H1 (cell line): ENCODE data around the gene CRACDL. TPM values are rescaled to one million over a fixed set of nuclear protein-coding genes. Genes with fewer than 3 reads are reported as not detected.
A peak's percentile ranks its signal among the peaks of the same experiment; 100 is the strongest.

ENCODE experiments used
- CTCF ChIA-PET: fragments of 300-600 bp; sonication (Branson Sonifier 250); formaldehyde crosslinking; loops from one replicate; lab custom pipeline; 2021; ENCODE audit not compliant: partially characterized antibody; lab: Charles Lee
- POLR2A ChIA-PET: fragments of 300-600 bp; sonication (Branson Sonifier 250); formaldehyde crosslinking; loops from one replicate; lab custom pipeline; 2021; ENCODE audit warnings: inconsistent platforms; ENCODE audit not compliant: partially characterized antibody; lab: Charles Lee
- DNase-seq, 2 experiments: peaks; one replicate each; pipeline versions ENCODE4 v3.0.0 to v3.0.0-alpha.2; 2010 to 2022; ENCODE audit warnings: low spot score in 2 of 2, low read depth in 1 of 2, mixed read lengths in 1 of 2
- FAIRE-seq: peaks from 2 replicates; lab custom pipeline; 2011; peaks lifted over from hg19 to GRCh38; lab: Jason Lieb, UNC
- H2AFZ ChIP-seq: 2 replicates; pipeline ENCODE4 v1.8.1; 2012; ENCODE audit warnings: low read length, inconsistent platforms
- H2AK5ac ChIP-seq: 2 replicates; pipeline ENCODE4 v1.6.1; 2013; ENCODE audit warnings: low read depth, low read length
- H2BK120ac ChIP-seq: replicated peaks from 2 replicates; pipeline ENCODE3; 2013; ENCODE audit warnings: low read depth, low read length, inconsistent platforms
- H2BK12ac ChIP-seq: 2 replicates; pipeline ENCODE4 v1.6.1; 2013; ENCODE audit warnings: low read depth, low read length
- H2BK15ac ChIP-seq: 2 replicates; pipeline ENCODE4 v1.6.1; 2013; ENCODE audit warnings: low read length
- H2BK20ac ChIP-seq: 2 replicates; pipeline ENCODE4 v1.6.1; 2013; ENCODE audit warnings: low read length
- H2BK5ac ChIP-seq: 2 replicates; pipeline ENCODE4 v1.6.1; 2013; ENCODE audit warnings: low read depth, low read length
- H3K14ac ChIP-seq: 2 replicates; pipeline ENCODE4 v1.6.1; 2013; ENCODE audit warnings: inconsistent platforms; ENCODE audit not compliant: insufficient read length
- H3K18ac ChIP-seq: 2 replicates; pipeline ENCODE4 v1.6.1; 2013; ENCODE audit warnings: low read length; ENCODE audit errors: extremely low read depth
- H3K23ac ChIP-seq: 2 replicates; pipeline ENCODE4 v1.6.1; 2013; ENCODE audit warnings: inconsistent platforms; ENCODE audit not compliant: insufficient read length
- H3K23me2 ChIP-seq: 2 replicates; pipeline ENCODE4 v1.6.1; 2013; ENCODE audit warnings: low read depth, low read length
- H3K27ac ChIP-seq: 2 replicates; pipeline ENCODE4 v1.6.1; 2011; ENCODE audit warnings: low read depth, low read length, inconsistent platforms
- H3K27me3 ChIP-seq, 4 experiments: replicated peaks in 1 of 4; 1 replicate in 1 of 4; 2 replicates in 3 of 4; pipeline versions ENCODE4 v1.6.1 to v1.8.1; 2011 to 2013; ENCODE audit warnings: low read length in 3 of 4, mild to moderate bottlenecking in 3 of 4, inconsistent platforms in 2 of 4, mixed read lengths in 2 of 4, moderate library complexity in 1 of 4; ENCODE audit not compliant: control insufficient read depth in 3 of 4, insufficient read depth in 3 of 4; ENCODE audit errors: extremely low read depth in 1 of 4
- H3K36me3 ChIP-seq, 4 experiments: 2 replicates each; pipeline versions ENCODE4 v1.6.1 to v1.8.1; 2011 to 2013; ENCODE audit warnings: mild to moderate bottlenecking in 4 of 4, low read length in 3 of 4, moderate library complexity in 2 of 4, control low read depth in 1 of 4, inconsistent platforms in 1 of 4; ENCODE audit not compliant: insufficient read depth in 4 of 4, control insufficient read depth in 2 of 4
- H3K4ac ChIP-seq: replicated peaks from 2 replicates; pipeline ENCODE3; 2013; ENCODE audit warnings: low read length, low read depth, mixed read lengths, inconsistent platforms; ENCODE audit not compliant: insufficient read length
- H3K4me1 ChIP-seq, 4 experiments: replicated peaks in 1 of 4; 1 replicate in 1 of 4; 2 replicates in 3 of 4; pipeline versions ENCODE4 v1.6.1 to v1.8.1; 2011 to 2013; ENCODE audit warnings: low read length in 3 of 4, inconsistent platforms in 2 of 4, mixed read lengths in 1 of 4; ENCODE audit not compliant: insufficient read depth in 4 of 4, control insufficient read depth in 3 of 4
- H3K4me2 ChIP-seq, 2 experiments: 2 replicates each; pipeline versions ENCODE4 v1.6.1 to v1.8.1; 2011 to 2013; ENCODE audit warnings: low read depth in 2 of 2, low read length in 2 of 2, control low read depth in 1 of 2, inconsistent platforms in 1 of 2, mild to moderate bottlenecking in 1 of 2; ENCODE audit not compliant: insufficient read depth in 1 of 2
- H3K4me3 ChIP-seq, 4 experiments: fragments of 200-600, 300-600 bp in 1 of 4; sonication (generic), shearing (Covaris generic), sonication (Bioruptor Twin) in 1 of 4; 2 replicates each; pipeline versions ENCODE4 v1.5.1 to v1.8.1; 2011 to 2016; ENCODE audit warnings: low read length in 4 of 4, low read depth in 3 of 4, control low read depth in 2 of 4, inconsistent platforms in 2 of 4, mild to moderate bottlenecking in 2 of 4, mixed read lengths in 1 of 4, moderate library complexity in 1 of 4; ENCODE audit not compliant: insufficient read depth in 2 of 4; ENCODE audit errors: extremely low read depth in 1 of 4
- H3K56ac ChIP-seq: replicated peaks from 2 replicates; pipeline ENCODE3; 2013; ENCODE audit warnings: low read depth, mild to moderate bottlenecking, mixed read lengths, low read length, inconsistent platforms; ENCODE audit not compliant: insufficient read length
- H3K79me1 ChIP-seq: 2 replicates; pipeline ENCODE4 v1.6.1; 2013; ENCODE audit warnings: low read depth, low read length, control low read depth
- H3K79me2 ChIP-seq, 2 experiments: 2 replicates each; pipeline versions ENCODE4 v1.6.1 to v1.8.1; 2012 to 2013; ENCODE audit warnings: low read length in 2 of 2, mild to moderate bottlenecking in 2 of 2, inconsistent platforms in 1 of 2; ENCODE audit not compliant: insufficient read depth in 2 of 2, control insufficient read depth in 1 of 2
- H3K9ac ChIP-seq, 4 experiments: replicated peaks in 1 of 4; 1 replicate in 1 of 4; 2 replicates in 3 of 4; pipeline versions ENCODE4 v1.6.1 to v1.8.1; 2011 to 2013; ENCODE audit warnings: low read depth in 3 of 4, low read length in 3 of 4, control low read depth in 2 of 4, mild to moderate bottlenecking in 2 of 4, moderate library complexity in 2 of 4, inconsistent platforms in 1 of 4; ENCODE audit errors: extremely low read depth in 1 of 4
- H3K9me3 ChIP-seq, 2 experiments: 2 replicates each; pipeline versions ENCODE4 v1.6.1 to v1.8.1; 2012 to 2013; ENCODE audit warnings: mild to moderate bottlenecking in 2 of 2, moderate library complexity in 2 of 2, control low read depth in 1 of 2, inconsistent platforms in 1 of 2, low read depth in 1 of 2, low read length in 1 of 2, mixed read lengths in 1 of 2; ENCODE audit not compliant: insufficient read depth in 2 of 2
- H4K20me1 ChIP-seq, 2 experiments: replicated peaks in 1 of 2; 2 replicates each; pipeline versions ENCODE3 to v1.8.1; 2011 to 2013; ENCODE audit warnings: inconsistent platforms in 2 of 2, low read length in 2 of 2, mild to moderate bottlenecking in 1 of 2; ENCODE audit not compliant: insufficient read depth in 2 of 2, control insufficient read depth in 1 of 2
- H4K5ac ChIP-seq: 2 replicates; pipeline ENCODE4 v1.6.1; 2013; ENCODE audit warnings: low read length, low read depth, mixed read lengths, inconsistent platforms; ENCODE audit not compliant: insufficient read length
- H4K8ac ChIP-seq: 2 replicates; pipeline ENCODE4 v1.8.0; 2013; ENCODE audit warnings: mild to moderate bottlenecking, moderate library complexity, low read length, inconsistent platforms; ENCODE audit not compliant: insufficient read depth; ENCODE audit errors: extremely low read depth
- H4K91ac ChIP-seq: replicated peaks from 2 replicates; pipeline ENCODE3; 2013; ENCODE audit warnings: low read length, mixed read lengths, inconsistent platforms; ENCODE audit not compliant: insufficient read length
- BACH1 ChIP-seq: IDR thresholded peaks from 2 replicates; pipeline ENCODE4 v1.6.1; 2012; ENCODE audit warnings: low read length, improper control_type of control experiment
- BCL11A ChIP-seq, 2 experiments: IDR thresholded peaks; one replicate each; pipeline ENCODE4 v1.6.1; 2011; ENCODE audit warnings: low read depth in 2 of 2, low read length in 2 of 2, mild to moderate bottlenecking in 2 of 2
- BRCA1 ChIP-seq: IDR thresholded peaks from 2 replicates; pipeline ENCODE4 v1.6.1; 2012; ENCODE audit warnings: low read depth, low read length, improper control_type of control experiment
- CBX5 ChIP-seq: fragments of 300-800, 300-1000 bp; sonication (generic); IDR thresholded peaks from 2 replicates; pipeline ENCODE4 v1.7.1; 2016; ENCODE audit warnings: antibody characterized with exemption, low read length, low read depth
- CTBP2 ChIP-seq: IDR thresholded peaks from 2 replicates; pipeline ENCODE4 v1.7.0; 2011; ENCODE audit warnings: borderline replicate concordance, mild to moderate bottlenecking, moderate library complexity, mixed read lengths, low read length; ENCODE audit not compliant: insufficient read depth, insufficient read length
- JUN ChIP-seq: IDR thresholded peaks from 2 replicates; pipeline ENCODE4 v1.6.1; 2011; ENCODE audit warnings: low read depth, mild to moderate bottlenecking, improper control_type of control experiment, low read length
- JUND ChIP-seq: IDR thresholded peaks from 2 replicates; pipeline ENCODE4 v1.6.1; 2011; ENCODE audit warnings: mild to moderate bottlenecking, improper control_type of control experiment, low read length
- KDM4A ChIP-seq: IDR thresholded peaks from one replicate; pipeline ENCODE4 v1.7.1; 2012; ENCODE audit warnings: low read depth, mild to moderate bottlenecking, moderate library complexity, low read length, inconsistent platforms; ENCODE audit not compliant: severe bottlenecking
- KDM5A ChIP-seq: fragments of 200-600 bp; IDR thresholded peaks from 2 replicates; pipeline ENCODE4 v1.7.1; 2012; ENCODE audit warnings: mild to moderate bottlenecking, low read length, inconsistent platforms, mixed read lengths
- MAFK ChIP-seq: IDR thresholded peaks from 2 replicates; pipeline ENCODE4 v1.6.1; 2012; ENCODE audit warnings: low read depth, mild to moderate bottlenecking, improper control_type of control experiment, low read length
- PHF8 ChIP-seq: fragments of 200-600 bp; sonication (generic); conservative IDR thresholded peaks from 2 replicates; pipeline ENCODE4 v1.7.1; 2012; ENCODE audit warnings: low read depth, mild to moderate bottlenecking, inconsistent platforms, low read length, moderate library complexity
- RXRA ChIP-seq: IDR thresholded peaks from 2 replicates; pipeline ENCODE4 v1.6.1; 2011; ENCODE audit warnings: low read depth, mild to moderate bottlenecking, low read length, moderate library complexity; ENCODE audit not compliant: insufficient read depth
- WGBS, 2 experiments: shearing (Covaris generic) in 1 of 2; methylation state at CpG; one replicate each; pipeline versions ENCODE4 v1.1.6 to v1.1.7; 2013 to 2015; ENCODE audit warnings: low lambda C conversion rate in 2 of 2, mixed read lengths in 2 of 2, inconsistent platforms in 1 of 2, low coverage in 1 of 2, missing lambda C conversion rate in 1 of 2; ENCODE audit not compliant: insufficient replicate concordance in 2 of 2, insufficient coverage in 1 of 2, insufficient read length in 1 of 2; ENCODE audit errors: extremely low coverage in 1 of 2, missing lambda C conversion rate in 1 of 2; 5-methylcytosine and 5-hydroxymethylcytosine counted together
- polyA plus RNA-seq, 7 experiments: library from polyadenylated mRNA; depleted of rRNA in 3 of 7; stranded (reverse) in 5 of 7; unstranded in 2 of 7; fragments of >200 nt in 5 of 7; fragments of 200-250 nt in 2 of 7; gene quantifications; 1 replicate in 5 of 7; 2 replicates in 1 of 7; 4 replicates in 1 of 7; pipeline versions ENCODE4 v1.2.1 to v1.2.3, GENCODE V29; 2011 to 2013; ENCODE audit warnings: missing spikeins in 2 of 7, mixed read lengths in 2 of 7
- total RNA-seq: library from RNA; stranded (reverse); fragmentation: NEBNext Ultra II Directional; extraction: Animal tissue kit (Norgen Biotek cat#: 25700); gene quantifications from 2 replicates; pipeline ENCODE4 v1.2.1, GENCODE V29; 2021
- TF ChIP-seq, protein P1 (sequence below), 3 experiments: IDR thresholded peaks; 1 replicate in 2 of 3; 2 replicates in 1 of 3; pipeline versions ENCODE4 v1.5.1 to v1.6.1; 2011; ENCODE audit warnings: low read length in 3 of 3, mild to moderate bottlenecking in 3 of 3, inconsistent platforms in 2 of 3, low read depth in 1 of 3, moderate library complexity in 1 of 3; ENCODE audit not compliant: insufficient read depth in 1 of 3; ENCODE audit errors: control extremely low read depth in 1 of 3

Gene CRACDL
- total and polyA plus RNA-seq, 2 of the 8 experiments (the other 6 are each of a cell fraction or from before 2014, with no cell fraction given) = 0.07 to 0.38 TPM

- Histone ChIP-seq H4K8ac (no peak overlapping the region), H2BK12ac (no peak overlapping the region), H2BK20ac (no peak overlapping the region), H4K5ac (no peak overlapping the region), H3K4me1 (peaks cover 0 to 22% (median 7%) of the 10 kb centered on the region in 4 experiments), H3K9ac (no peak overlapping the region), H3K27me3 (no peaks in the 10 kb centered on the region; a peak in 1 of 7 replicates), H3K14ac (no peak overlapping the region), H3K79me2 (no peaks in the 10 kb centered on the region), H2BK15ac (no peak overlapping the region), H3K18ac (no peak overlapping the region), H3K23me2 (no peaks in the 10 kb centered on the region), H4K91ac (no peak overlapping the region), H3K27ac (no peak overlapping the region; the same call in 1 of the 2 replicates), H3K4me3 (no peak overlapping the region), H4K20me1 (no peaks in the 10 kb centered on the region), H3K79me1 (no peaks in the 10 kb centered on the region), H3K9me3 (no peaks in the 10 kb centered on the region), H2BK120ac (no peak overlapping the region), H3K23ac (no peak overlapping the region), H2AK5ac (0 out of 2 replicates have a peak overlapping the region, but pooled peaks have one; percentile 24), H3K4ac (no peak overlapping the region), H3K36me3 (no peaks in the 10 kb centered on the region), H3K4me2 (no peak overlapping the region), H3K56ac (no peak overlapping the region), H2AFZ (no peak overlapping the region; the same call in 1 of the 2 replicates), H2BK5ac (no peak overlapping the region)
- FAIRE-seq (no peak), DNase-seq (peak in 1 of 2 experiments; percentile 32)
- ChIA-PET POLR2A (no interaction called here), CTCF (interaction anchor here (0.6 kb wide), 1 partner anchor 532 kb away, joined by 3 read pairs; no protein-coding TSS in a partner anchor)
- WGBS, 2 experiments = 89% methylated on average over 7 of the region's 7 CpGs; no CpG with 5 or more reads in 1 of the 2 experiments
- TF ChIP-seq KDM5A (no peak), CBX5 (no peak), BACH1 (no peak), CTBP2 (no peak), JUND (no peak), RXRA (no peak), PHF8 (no peak), BRCA1 (no peak), BCL11A (IDR thresholded peaks at IDR 0.05; ENCODE audit: low read depth in 2 of 2, low read length in 2 of 2) (no peak), JUN (no peak), KDM4A (no peak), MAFK (no peak)
- TF ChIP-seq, protein P1, sequence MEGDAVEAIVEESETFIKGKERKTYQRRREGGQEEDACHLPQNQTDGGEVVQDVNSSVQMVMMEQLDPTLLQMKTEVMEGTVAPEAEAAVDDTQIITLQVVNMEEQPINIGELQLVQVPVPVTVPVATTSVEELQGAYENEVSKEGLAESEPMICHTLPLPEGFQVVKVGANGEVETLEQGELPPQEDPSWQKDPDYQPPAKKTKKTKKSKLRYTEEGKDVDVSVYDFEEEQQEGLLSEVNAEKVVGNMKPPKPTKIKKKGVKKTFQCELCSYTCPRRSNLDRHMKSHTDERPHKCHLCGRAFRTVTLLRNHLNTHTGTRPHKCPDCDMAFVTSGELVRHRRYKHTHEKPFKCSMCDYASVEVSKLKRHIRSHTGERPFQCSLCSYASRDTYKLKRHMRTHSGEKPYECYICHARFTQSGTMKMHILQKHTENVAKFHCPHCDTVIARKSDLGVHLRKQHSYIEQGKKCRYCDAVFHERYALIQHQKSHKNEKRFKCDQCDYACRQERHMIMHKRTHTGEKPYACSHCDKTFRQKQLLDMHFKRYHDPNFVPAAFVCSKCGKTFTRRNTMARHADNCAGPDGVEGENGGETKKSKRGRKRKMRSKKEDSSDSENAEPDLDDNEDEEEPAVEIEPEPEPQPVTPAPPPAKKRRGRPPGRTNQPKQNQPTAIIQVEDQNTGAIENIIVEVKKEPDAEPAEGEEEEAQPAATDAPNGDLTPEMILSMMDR (IDR thresholded peaks at IDR 0.05; ENCODE audit: control extremely low read depth in 1 of 3, insufficient read depth in 1 of 3, low read depth in 1 of 3, low read length in 3 of 3) = no peak
Measured at GRCh38 chr2:98911126-98911375, 25.0 kb downstream of the CRACDL start.
